HepG2 (cell line): ENCODE data around the gene TLL2. TPM values are rescaled to one million over a fixed set of nuclear protein-coding genes. Genes with fewer than 3 reads are reported as not detected.

ENCODE experiments used
- ATAC-seq: fragments of 200-7000 bp; cut with Tn5 transposase; 3 replicates; pipeline ENCODE4 v1.9.1; 2020; ENCODE audit warnings: mild to moderate bottlenecking, moderate library complexity
- BruUV-seq: library from RNA; stranded (reverse); fragments of 400-500 nt; replicated peaks from 2 replicates; lab custom pipeline; 2021; lab: Mats Ljungman, UMichigan
- CTCF ChIA-PET: fragments of 300-600 bp; formaldehyde crosslinking; extraction: SDS; loops from one replicate; lab custom pipeline; 2021; ENCODE audit warnings: low total read pairs, inconsistent platforms, low intra/inter-chr PET ratio; lab: Yijun Ruan, JAX
- POLR2A ChIA-PET: fragments of 350-600 bp; sonication (Branson Sonifier 250); formaldehyde crosslinking; loops from one replicate; lab custom pipeline; 2020; ENCODE audit warnings: antibody characterized with exemption, inconsistent platforms; lab: Yijun Ruan, JAX
- DNase-seq: peaks from one replicate; pipeline ENCODE4 v3.0.0-alpha.2; 2015; ENCODE audit warnings: low spot score
- FAIRE-seq: peaks from 3 replicates; lab custom pipeline; 2011; peaks lifted over from hg19 to GRCh38; lab: Jason Lieb, UNC
- H2AFZ ChIP-seq: one replicate; pipeline ENCODE4 v1.6.1; 2011; ENCODE audit warnings: low read length, inconsistent platforms
- H3K27ac ChIP-seq: fragments of 300-600 bp; 3 replicates; pipeline ENCODE4 v1.8.0; 2011; ENCODE audit warnings: mixed run types, mild to moderate bottlenecking, mixed read lengths, low read length, inconsistent platforms; ENCODE audit not compliant: insufficient read depth; ENCODE audit errors: extremely low read length
- H3K27me3 ChIP-seq, 2 experiments: fragments of 200-600 bp in 1 of 2; 2 replicates in 1 of 2; 3 replicates in 1 of 2; pipeline versions ENCODE4 v1.6.0 to v1.8.0; 2011; ENCODE audit warnings: low read length in 2 of 2, mild to moderate bottlenecking in 2 of 2, moderate library complexity in 2 of 2, inconsistent platforms in 1 of 2; ENCODE audit not compliant: insufficient read depth in 2 of 2, control insufficient read depth in 1 of 2
- H3K36me3 ChIP-seq, 2 experiments: fragments of 200-600 bp in 1 of 2; replicated peaks in 1 of 2; 2 replicates in 1 of 2; 3 replicates in 1 of 2; pipeline versions ENCODE4 v1.5.1 to v1.8.0; 2011; ENCODE audit warnings: low read length in 2 of 2, inconsistent platforms in 1 of 2; ENCODE audit not compliant: insufficient read depth in 2 of 2, control insufficient read depth in 1 of 2
- H3K4me1 ChIP-seq: 2 replicates; pipeline ENCODE4 v1.5.1; 2012; ENCODE audit warnings: low read length, inconsistent platforms; ENCODE audit not compliant: insufficient read depth
- H3K4me2 ChIP-seq: 2 replicates; pipeline ENCODE4 v1.6.0; 2011; ENCODE audit warnings: low read depth, low read length, inconsistent platforms
- H3K4me3 ChIP-seq, 3 experiments: fragments of 200-600 bp in 1 of 3; sonication (generic), shearing (Covaris generic) in 1 of 3; replicated peaks in 1 of 3; 2 replicates each; pipeline ENCODE4 v1.5.1; 2011 to 2016; ENCODE audit warnings: low read length in 3 of 3, inconsistent platforms in 2 of 3, low read depth in 2 of 3, mild to moderate bottlenecking in 2 of 3, control low read depth in 1 of 3, mixed read lengths in 1 of 3; ENCODE audit not compliant: insufficient read depth in 1 of 3
- H3K79me2 ChIP-seq: one replicate; pipeline ENCODE4 v1.6.1; 2011; ENCODE audit warnings: low read length, inconsistent platforms; ENCODE audit not compliant: insufficient read depth
- H3K9ac ChIP-seq: 2 replicates; pipeline ENCODE4 v1.6.0; 2011; ENCODE audit warnings: mild to moderate bottlenecking, low read depth, low read length, inconsistent platforms; ENCODE audit not compliant: insufficient read depth
- H3K9me3 ChIP-seq: 2 replicates; pipeline ENCODE4 v1.5.1; 2012; ENCODE audit warnings: mild to moderate bottlenecking, low read length
- H4K20me1 ChIP-seq: 2 replicates; pipeline ENCODE4 v1.6.0; 2011; ENCODE audit warnings: inconsistent platforms, mild to moderate bottlenecking, low read length, moderate library complexity; ENCODE audit not compliant: insufficient read depth
- NFKBIZ ChIP-seq: IDR thresholded peaks from 2 replicates; pipeline ENCODE4 v1.6.1; 2018; ENCODE audit warnings: missing genetic modification reagents, missing compliant biosample characterization
- SETDB1 ChIP-seq: sonication (generic); formaldehyde crosslinking; IDR thresholded peaks from 2 replicates; pipeline ENCODE4 v1.5.1; 2020; ENCODE audit warnings: missing genetic modification reagents, mild to moderate bottlenecking, borderline replicate concordance
- STAG1 ChIP-seq: sonication (generic); formaldehyde crosslinking; IDR thresholded peaks from 2 replicates; pipeline ENCODE4 v1.4.0; 2020; ENCODE audit warnings: missing genetic modification reagents
- ZNF264 ChIP-seq: sonication (generic); formaldehyde crosslinking; IDR thresholded peaks from 2 replicates; pipeline ENCODE4 v1.4.0; 2020; ENCODE audit warnings: missing genetic modification reagents
- ZNF749 ChIP-seq: sonication (generic); formaldehyde crosslinking; IDR thresholded peaks from 2 replicates; pipeline ENCODE4 v1.8.0; 2022; ENCODE audit warnings: mild to moderate bottlenecking, missing genetic modification reagents, moderate library complexity, borderline replicate concordance
- WGBS: methylation state at CpG from one replicate; pipeline ENCODE4 v1.1.6; 2017; ENCODE audit warnings: low lambda C conversion rate; 5-methylcytosine and 5-hydroxymethylcytosine counted together
- in situ Hi-C: cut with HindIII; loops from 2 replicates; pipeline ENCODE4 v1.10.0; 2017; ENCODE audit warnings: low pct_unique_long_range_greater_than_20kb; ENCODE audit not compliant: extremely low pct_ligation_motif_present
- intact Hi-C: fragments of 100-400 bp; cut with micrococcal nuclease; formaldehyde crosslinking; loops from one replicate; pipeline ENCODE4 v1.10.0; 2022; ENCODE audit not compliant: unreplicated experiment
- polyA plus RNA-seq, 8 experiments: library from polyadenylated mRNA; depleted of rRNA in 3 of 8; stranded (reverse) in 7 of 8; unstranded in 1 of 8; fragments of >200 nt; fragmentation: Illumina TruSeq in 4 of 8; extraction: Trizol in 4 of 8; gene quantifications; 2 replicates each; pipeline versions ENCODE4 v1.2.1 to v1.2.3, GENCODE V29; 2011 to 2016; ENCODE audit warnings: low read depth in 4 of 8, missing spikeins in 1 of 8, mixed read lengths in 1 of 8; ENCODE audit not compliant: insufficient read depth in 1 of 8
- total RNA-seq, 5 experiments: library from RNA; depleted of rRNA; stranded (reverse); fragments of >200 nt; fragmentation: Illumina TruSeq; extraction: Trizol; gene quantifications; 2 replicates each; pipeline ENCODE4 v1.2.3, GENCODE V29; 2016; ENCODE audit warnings: low read depth in 1 of 5
- TF ChIP-seq, protein P1 (sequence below): sonication (generic); formaldehyde crosslinking; IDR thresholded peaks from 2 replicates; pipeline ENCODE4 v1.5.0; 2020; ENCODE audit warnings: mild to moderate bottlenecking, missing genetic modification reagents, moderate library complexity
- TF ChIP-seq, protein P2 (sequence below): sonication (generic); formaldehyde crosslinking; IDR thresholded peaks from 2 replicates; pipeline ENCODE4 v1.4.0; 2020; ENCODE audit warnings: missing genetic modification reagents

TLL2 gene
- total and polyA plus RNA-seq, 2 of the 13 experiments (the other 11 are each of a cell fraction or from before 2014, with no cell fraction given): 0.09 TPM; not detected in 1

DNA sequence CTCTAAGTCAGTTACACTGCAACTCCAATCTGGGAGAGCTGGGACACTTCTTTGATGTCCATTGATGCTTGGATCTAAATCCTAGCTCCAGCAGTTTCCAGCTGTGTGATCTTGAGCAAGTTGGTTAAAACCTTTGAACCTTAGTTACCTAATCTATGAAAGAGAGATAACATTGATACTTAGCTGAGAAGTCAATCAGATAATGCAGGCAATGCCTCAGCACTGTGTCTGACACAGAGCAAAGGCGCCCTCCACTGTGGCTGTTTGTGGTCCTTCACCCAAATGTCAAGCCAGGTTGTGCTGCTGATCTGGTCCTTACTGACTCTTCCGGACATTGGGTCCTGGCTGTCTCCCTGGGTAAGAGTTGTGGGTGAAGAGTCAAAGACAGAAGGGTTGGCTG, 189.3 kb downstream of the TLL2 start:
- CTCF ChIA-PET: no interaction called here
- H4K20me1 ChIP-seq: no peaks in the 10 kb centered on the region
- 0% methylated on average over 2 of the region's 2 CpGs for WGBS
- H3K4me2 ChIP-seq: no peak overlapping the region
- no peaks in the 10 kb centered on the region; a peak in 1 of 5 replicates for H3K27me3 ChIP-seq
- in situ Hi-C loops: no loop called here
- DNase-seq: no peak
- H3K9ac ChIP-seq: no peak overlapping the region
- BruUV-seq: no TSS peak
- no peak for ATAC-seq
- TF ChIP-seq, protein P1, sequence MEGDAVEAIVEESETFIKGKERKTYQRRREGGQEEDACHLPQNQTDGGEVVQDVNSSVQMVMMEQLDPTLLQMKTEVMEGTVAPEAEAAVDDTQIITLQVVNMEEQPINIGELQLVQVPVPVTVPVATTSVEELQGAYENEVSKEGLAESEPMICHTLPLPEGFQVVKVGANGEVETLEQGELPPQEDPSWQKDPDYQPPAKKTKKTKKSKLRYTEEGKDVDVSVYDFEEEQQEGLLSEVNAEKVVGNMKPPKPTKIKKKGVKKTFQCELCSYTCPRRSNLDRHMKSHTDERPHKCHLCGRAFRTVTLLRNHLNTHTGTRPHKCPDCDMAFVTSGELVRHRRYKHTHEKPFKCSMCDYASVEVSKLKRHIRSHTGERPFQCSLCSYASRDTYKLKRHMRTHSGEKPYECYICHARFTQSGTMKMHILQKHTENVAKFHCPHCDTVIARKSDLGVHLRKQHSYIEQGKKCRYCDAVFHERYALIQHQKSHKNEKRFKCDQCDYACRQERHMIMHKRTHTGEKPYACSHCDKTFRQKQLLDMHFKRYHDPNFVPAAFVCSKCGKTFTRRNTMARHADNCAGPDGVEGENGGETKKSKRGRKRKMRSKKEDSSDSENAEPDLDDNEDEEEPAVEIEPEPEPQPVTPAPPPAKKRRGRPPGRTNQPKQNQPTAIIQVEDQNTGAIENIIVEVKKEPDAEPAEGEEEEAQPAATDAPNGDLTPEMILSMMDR (CRISPR knock-in tag): peak; percentile 19; the same call in 1 of the 2 replicates
- TF ChIP-seq ZNF264 (CRISPR knock-in tag) (no peak), SETDB1 (no peak), NFKBIZ (CRISPR knock-in tag) (no peak), ZNF749 (CRISPR knock-in tag) (no peak), STAG1 (CRISPR knock-in tag) (0 out of 2 replicates have a peak, but pooled peaks have one; percentile 23)
- TF ChIP-seq, protein P2, sequence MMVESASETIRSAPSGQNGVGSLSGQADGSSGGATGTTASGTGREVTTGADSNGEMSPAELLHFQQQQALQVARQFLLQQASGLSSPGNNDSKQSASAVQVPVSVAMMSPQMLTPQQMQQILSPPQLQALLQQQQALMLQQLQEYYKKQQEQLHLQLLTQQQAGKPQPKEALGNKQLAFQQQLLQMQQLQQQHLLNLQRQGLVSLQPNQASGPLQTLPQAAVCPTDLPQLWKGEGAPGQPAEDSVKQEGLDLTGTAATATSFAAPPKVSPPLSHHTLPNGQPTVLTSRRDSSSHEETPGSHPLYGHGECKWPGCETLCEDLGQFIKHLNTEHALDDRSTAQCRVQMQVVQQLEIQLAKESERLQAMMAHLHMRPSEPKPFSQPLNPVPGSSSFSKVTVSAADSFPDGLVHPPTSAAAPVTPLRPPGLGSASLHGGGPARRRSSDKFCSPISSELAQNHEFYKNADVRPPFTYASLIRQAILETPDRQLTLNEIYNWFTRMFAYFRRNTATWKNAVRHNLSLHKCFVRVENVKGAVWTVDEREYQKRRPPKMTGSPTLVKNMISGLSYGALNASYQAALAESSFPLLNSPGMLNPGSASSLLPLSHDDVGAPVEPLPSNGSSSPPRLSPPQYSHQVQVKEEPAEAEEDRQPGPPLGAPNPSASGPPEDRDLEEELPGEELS (CRISPR knock-in tag): no peak
- no peaks in the 10 kb centered on the region for H3K36me3 ChIP-seq
- H3K79me2 ChIP-seq: no peaks in the 10 kb centered on the region
- no peak for FAIRE-seq
- intact Hi-C loops: no loop called here
- no peak overlapping the region for H2AFZ ChIP-seq
- H3K4me3 ChIP-seq: no peak overlapping the region
- no peaks in the 10 kb centered on the region for H3K9me3 ChIP-seq
- H3K27ac ChIP-seq: no peak overlapping the region
- no peaks in the 10 kb centered on the region for H3K4me1 ChIP-seq
- POLR2A ChIA-PET: no interaction called here
